GM19468 (cell line): ENCODE measurements around the gene OSBPL3.

ENCODE experiments used
- ATAC-seq: cut with Tn5 transposase; IDR thresholded peaks from one replicate; pipeline ENCODE4 v1.9.1; 2021; ENCODE audit warnings: mild to moderate bottlenecking, moderate library complexity, moderate number of reproducible peaks; ENCODE audit not compliant: unreplicated experiment; ENCODE audit errors: extremely low read depth

The OSBPL3 gene

GRCh38 chr7:24980534-24981170 is 674 bp upstream of the OSBPL3 start:
- ATAC-seq, result no peak

DNA sequence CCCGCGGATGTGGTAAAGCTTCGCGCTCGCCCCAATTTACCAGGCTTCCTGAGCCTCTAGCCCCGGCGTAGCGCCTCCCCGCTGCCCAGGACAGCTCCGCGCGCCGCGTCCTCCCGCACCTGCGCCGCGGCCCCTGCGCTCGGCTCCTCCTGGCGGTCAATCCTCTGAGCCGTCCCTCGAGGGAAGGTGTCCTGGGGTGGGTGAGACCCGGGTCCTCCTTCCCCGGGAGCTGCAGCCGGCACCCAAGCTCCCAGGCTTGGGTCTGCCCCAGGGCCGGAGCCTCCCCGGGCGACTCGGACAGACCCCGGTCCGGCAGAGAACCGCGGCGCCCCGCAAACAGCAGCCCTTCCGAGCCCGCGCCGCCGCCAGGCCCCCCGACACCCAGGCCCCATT is 512 bp downstream of the OSBPL3 start:
- peak; percentile 33 for ATAC-seq

DNA sequence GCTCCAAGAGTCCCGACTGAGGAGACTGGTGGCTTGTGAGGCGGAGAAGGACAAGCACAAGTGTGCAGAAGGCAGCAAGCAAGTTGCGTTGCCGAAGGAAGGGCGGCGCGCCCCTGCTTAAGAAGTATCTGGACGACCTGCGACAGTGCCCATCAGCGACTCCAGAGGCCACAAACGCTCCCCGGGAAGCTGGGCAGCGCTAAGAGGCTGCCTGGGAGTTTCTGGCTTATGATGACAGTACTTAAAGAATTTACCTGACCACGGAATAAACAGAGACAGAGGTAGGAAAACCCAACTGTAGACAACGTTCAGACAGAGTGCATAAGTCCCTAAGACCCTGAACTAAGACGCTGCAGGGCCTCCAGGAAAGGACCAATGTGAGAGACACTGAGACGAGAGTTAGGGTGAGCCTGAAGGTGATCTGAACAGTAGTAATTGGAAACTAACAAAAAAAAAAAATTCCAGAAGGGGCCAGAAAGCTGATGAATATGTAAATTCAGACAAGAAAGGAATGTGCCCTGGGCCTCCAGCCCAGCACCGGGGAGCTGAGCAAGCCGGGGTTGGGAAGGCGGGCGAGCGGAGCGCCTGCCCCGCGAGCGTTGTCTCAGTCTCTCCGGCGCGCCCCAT is 1.0 kb downstream of the OSBPL3 start:
- ATAC-seq, result no peak

DNA sequence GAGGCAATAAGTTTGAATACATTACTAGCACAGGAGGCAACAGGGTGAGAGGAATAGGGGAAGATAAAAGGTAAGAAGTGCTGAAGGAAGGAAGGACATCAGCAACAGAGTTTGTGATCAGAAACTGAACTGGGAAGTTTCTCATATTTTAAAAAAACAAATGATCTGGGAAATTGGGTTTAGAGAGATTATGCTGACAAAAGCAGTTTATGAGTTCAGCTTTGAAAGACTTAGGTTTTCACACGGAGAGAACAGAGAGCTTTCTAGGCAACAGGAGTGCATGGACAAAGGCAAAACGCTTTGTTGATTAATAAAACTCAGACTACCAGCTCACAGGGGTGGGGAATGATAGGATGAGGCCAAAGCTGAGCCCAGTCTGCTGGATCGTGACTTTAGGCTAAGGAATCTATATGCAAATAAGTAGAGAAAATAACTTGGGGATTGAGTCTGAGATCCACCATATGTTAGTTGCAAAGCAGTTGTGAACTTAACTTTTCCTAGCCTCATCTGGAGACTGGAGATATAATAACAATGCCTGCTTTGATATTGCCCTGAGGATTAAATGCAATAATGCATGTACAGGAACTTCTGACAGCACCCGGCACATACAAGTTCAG is 4.2 kb downstream of the OSBPL3 start:
- no peak for ATAC-seq

DNA sequence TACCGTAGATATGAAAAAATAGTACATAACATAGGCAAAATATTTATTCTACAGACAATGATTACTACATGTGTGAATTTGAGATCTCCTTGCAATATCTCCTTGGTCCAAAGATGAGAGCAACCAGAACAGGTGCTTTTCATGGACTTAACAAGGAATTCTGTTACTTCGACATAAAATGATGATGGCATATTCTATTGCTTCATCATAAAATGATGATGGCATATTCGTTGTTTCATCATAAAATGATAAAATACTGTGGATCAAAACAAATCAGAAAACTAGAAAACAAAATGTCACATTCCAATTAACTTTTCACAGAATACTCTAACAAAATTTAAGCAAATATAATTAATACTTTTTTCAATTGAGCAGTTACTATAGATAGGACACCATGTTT is 4.8 kb downstream of the OSBPL3 start:
- no peak for ATAC-seq

DNA sequence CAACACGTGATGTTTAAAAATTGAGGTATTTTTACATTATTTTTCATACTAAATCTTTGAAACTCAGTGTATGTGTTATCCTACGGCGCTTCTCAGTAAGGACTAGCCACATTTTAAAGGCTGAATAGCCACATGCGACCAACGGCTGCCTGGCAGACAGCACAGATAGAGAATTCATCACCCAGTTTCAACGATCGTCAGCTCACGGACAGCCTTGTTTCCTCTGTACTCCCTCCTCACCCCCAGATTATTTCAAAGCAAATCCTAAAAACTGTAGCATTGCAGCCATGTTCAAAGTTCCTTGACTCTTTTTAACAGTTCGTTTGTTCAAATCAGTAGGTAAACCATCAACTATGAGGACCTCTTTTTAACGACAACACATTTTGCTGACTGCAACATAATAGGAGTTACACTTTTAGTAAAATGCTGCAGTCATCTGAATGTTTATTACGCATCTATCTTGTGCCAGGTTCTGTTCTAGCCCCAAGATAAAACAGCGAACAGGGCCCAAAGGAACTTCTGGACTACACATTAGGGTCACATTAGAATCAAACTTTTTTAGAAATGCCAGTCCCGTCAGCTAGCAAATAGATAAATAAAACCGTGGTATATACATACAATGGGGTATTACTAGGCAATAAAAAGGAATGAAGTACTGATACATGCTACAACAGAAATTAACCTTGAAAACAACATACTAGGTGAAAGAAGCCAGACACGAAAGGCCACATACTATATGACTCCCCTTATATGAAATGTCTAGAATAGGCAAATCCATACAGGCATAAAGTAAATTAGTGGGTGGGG is 5.7 kb downstream of the OSBPL3 start:
- no peak for ATAC-seq

GRCh38 chr7:24972991-24973390 is 7.0 kb downstream of the OSBPL3 start:
- no peak for ATAC-seq

GRCh38 chr7:24972166-24972477 is 7.9 kb downstream of the OSBPL3 start:
- ATAC-seq, result no peak

GRCh38 chr7:24971333-24972165 is 8.4 kb downstream of the OSBPL3 start:
- ATAC-seq, result no peak

GRCh38 chr7:24970676-24971075 is 9.3 kb downstream of the OSBPL3 start:
- no peak for ATAC-seq

DNA sequence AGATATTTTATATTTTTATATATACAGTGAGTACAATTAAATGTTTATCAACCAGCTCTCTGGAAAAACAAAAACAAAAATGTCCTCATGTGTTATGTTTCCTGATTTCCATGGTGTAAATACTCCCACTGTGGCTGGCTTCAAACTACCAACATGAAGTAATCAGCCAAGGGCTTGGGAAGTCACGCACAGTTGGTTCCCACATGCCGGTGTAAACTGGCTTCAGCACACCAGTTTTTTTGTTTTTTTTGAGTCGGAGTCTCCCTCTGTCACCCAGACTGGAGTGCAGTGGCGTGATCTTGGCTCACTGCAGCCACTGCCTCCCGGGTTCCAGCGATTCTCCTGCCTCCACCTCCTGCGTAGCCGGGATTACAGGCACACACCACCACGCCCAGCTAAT is 11.8 kb downstream of the OSBPL3 start:
- no peak for ATAC-seq

GRCh38 chr7:24967696-24968095 is 12.3 kb downstream of the OSBPL3 start:
- ATAC-seq, result no peak

DNA sequence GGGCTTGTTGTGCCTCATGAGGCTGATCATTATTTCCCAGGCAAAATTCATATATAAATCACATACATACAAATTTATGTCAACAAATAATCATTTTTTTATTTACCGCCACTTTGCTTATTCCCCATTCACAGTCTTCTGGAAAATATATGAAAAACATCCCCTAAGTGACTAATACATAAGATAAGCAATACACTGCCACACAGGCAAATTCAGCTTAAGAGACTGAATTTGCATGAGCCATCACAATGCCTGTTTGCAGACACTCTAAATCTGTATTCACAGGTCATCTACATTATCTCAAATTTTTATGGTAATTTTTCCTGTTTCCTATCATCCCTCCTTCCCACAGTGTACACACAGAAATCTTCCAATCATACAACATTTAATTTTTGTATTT is 13.2 kb downstream of the OSBPL3 start:
- ATAC-seq, result no peak

- ATAC-seq, result peak; percentile 86
These were observed 13.9 kb downstream of the OSBPL3 start for GRCh38 chr7:24965831-24966708.

DNA sequence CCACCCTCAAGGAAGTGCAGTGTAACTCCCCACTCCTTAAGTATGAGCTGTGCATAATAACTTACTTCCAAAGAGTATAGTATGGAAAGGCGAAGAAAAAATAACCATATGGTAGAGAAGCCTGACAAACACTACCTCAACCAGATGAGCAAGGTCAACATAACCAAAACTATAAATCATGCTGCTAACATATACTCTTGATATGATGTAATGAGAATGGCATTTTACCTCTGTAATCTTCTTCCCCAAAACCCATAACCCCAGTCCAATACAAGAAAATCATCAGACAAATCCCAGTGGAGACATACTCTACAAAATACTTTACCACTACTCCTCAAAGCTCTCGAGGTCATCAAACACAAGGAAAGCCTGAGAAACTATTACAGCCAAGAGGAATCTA is 15.8 kb downstream of the OSBPL3 start:
- no peak for ATAC-seq

DNA sequence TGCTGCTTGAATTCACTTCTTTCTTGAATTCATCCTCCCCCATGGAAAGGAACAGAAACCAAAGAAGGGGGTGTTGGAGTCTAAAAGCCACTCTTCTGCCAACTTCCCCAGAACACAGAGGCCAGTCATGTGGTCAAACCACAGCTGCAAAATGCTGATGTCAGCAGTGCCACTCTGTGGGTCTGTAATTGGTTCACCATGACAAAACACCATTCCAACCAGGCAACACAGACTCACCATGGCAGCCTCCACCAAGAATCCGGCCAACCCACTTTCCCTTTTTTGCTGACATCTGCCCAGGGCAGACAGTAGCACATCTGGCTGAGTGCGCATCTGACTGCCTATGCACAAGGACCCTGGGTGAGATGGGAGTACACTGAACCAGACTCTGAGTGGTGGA is 16.8 kb downstream of the OSBPL3 start:
- ATAC-seq, result peak; percentile 18

GRCh38 chr7:24962418-24962962 is 17.5 kb downstream of the OSBPL3 start:
- ATAC-seq, result no peak

GRCh38 chr7:24959735-24960485 is 20.1 kb downstream of the OSBPL3 start:
- ATAC-seq, result no peak
